Measurements from ENCODE around the gene USHBP1. TPM values are rescaled to one million over a fixed set of nuclear protein-coding genes. Genes with fewer than 3 reads are reported as not detected.
A peak's percentile ranks its signal among the peaks of the same experiment; 100 is the strongest.

The USHBP1 gene
- total RNA-seq, 1 experiment from 2014 or later = 0.04 TPM

DNA sequence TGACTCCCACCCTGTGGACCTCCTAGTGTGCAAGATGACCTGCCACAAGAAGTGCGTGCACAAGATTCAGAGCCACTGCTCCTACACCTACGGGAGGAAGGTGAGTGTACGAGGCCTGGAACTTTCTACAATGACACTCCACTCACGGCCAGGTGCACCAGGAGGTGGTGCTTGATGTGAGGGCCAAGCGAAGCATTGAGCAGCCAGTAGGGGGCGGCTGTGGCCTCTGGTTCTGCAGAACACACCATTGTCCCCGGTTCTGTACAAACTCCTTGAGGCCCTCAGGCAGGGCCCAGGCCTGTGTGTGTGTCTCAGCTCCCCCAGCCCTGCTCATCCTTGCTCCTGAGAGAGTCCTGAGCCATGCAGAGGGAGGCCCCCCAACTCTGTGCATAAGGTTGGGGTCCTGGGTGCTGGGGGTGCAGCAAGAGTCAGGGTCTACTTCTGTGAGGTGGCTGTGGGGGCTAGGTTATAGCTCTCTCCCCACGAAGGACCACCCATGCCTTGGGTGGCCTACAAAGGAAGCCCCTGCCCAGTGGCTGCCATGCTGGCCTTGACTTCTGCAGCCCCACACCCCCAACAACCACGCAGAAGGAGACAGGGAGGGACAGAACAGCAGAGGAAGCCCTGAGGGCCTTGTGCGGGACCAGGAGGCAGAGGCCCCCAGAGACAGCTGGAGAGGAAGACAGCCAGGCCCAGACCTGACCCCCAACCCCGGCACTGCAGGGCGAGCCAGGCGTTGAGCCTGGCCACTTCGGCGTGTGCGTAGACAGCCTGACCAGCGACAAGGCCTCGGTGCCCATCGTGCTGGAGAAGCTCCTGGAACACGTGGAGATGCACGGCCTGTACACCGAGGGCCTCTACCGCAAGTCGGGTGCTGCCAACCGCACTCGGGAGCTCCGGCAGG is 59.1 kb downstream of the USHBP1 start:
- H3K4me3 ChIP-seq = no peak overlapping the region
- H3K27me3 ChIP-seq = no peaks in the 10 kb centered on the region
- H3K36me3 ChIP-seq = peaks cover 57% of the 10 kb centered on the region
- H3K4me1 ChIP-seq = no peaks in the 10 kb centered on the region
- H3K9me3 ChIP-seq (replicated peaks) = no peaks in the 10 kb centered on the region
- peak; percentile 29 to 58 for DNase-seq
- H3K27ac ChIP-seq = no peak overlapping the region

DNA sequence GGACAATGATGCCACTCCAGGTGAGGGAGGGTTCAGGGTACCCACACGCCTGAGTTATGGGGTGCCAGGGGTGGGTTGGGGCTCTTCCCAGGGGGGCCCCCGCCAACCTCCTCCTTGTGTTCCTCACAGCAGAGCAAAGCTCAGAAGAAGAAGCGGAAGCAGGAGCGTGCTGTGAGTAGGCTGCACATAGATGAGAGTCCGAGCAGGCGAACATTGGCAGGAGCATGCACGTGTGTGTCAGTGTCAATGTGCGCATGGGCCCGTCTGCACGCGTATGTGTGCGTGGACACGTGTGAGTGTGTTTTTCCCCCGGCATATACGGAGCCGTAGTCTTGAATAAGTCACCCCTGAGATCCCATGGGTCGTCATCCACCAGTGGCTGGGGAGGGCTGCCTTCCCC is 61.8 kb downstream of the USHBP1 start:
- Histone ChIP-seq H3K4me3 (no peak overlapping the region), H3K27ac (no peak overlapping the region), H3K4me1 (no peaks in the 10 kb centered on the region), H3K9me3 (replicated peaks) (no peaks in the 10 kb centered on the region), H3K36me3 (peaks cover 52% of the 10 kb centered on the region), H3K27me3 (no peaks in the 10 kb centered on the region)
- DNase-seq = no peak

DNA sequence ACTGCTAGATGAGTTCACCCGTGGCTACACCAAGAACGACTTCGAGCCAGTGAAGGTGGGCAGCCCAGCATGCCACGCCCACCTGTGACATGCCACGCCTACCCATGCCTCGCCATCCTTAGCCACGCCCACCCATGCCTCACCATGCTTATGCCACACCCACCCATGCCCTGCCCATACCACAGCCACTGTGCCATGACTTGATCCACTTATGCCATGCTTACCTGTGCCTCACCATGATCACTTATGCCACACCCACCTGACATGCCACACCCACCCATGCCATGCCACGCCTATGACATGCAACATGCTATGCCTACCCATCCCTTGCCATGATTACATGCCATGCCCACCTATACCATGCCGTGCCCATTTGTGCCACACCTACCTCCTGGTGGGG is 62.3 kb downstream of the USHBP1 start:
- Histone ChIP-seq H3K27ac (no peak overlapping the region), H3K4me3 (no peak overlapping the region), H3K4me1 (no peaks in the 10 kb centered on the region), H3K27me3 (no peaks in the 10 kb centered on the region), H3K36me3 (peaks cover 47% of the 10 kb centered on the region), H3K9me3 (replicated peaks) (no peaks in the 10 kb centered on the region)
- DNase-seq = peak in 1 of 2 experiments; percentile 28

- Histone ChIP-seq H3K27ac (no peak overlapping the region), H3K27me3 (no peaks in the 10 kb centered on the region), H3K36me3 (peaks cover 50% of the 10 kb centered on the region)
Measured at GRCh38 chr19:17200408-17201079, 64.0 kb downstream of the USHBP1 start.

More at GRCh38 chr19:17200408-17201079, 64.0 kb downstream of the USHBP1 start:
- no peak for DNase-seq
- Histone ChIP-seq H3K4me3 (no peak overlapping the region), H3K9me3 (replicated peaks) (no peaks in the 10 kb centered on the region), H3K4me1 (no peaks in the 10 kb centered on the region)

Other genes starting within 250 kb of the USHBP1 start
- 0.08 and 0.34 TPM in 2 replicates for gene CPAMD8, start 237.9 kb downstream of the USHBP1 start, total RNA-seq (2014; rRNA removed; shearing (Covaris generic))
- 22.9 and 23.9 TPM in 2 replicates for gene HAUS8, start 189.3 kb downstream of the USHBP1 start, total RNA-seq (2014; rRNA removed; shearing (Covaris generic))
- gene MYO9B, start 189.0 kb downstream of the USHBP1 start, total RNA-seq (2014; rRNA removed; shearing (Covaris generic)) = 47.7 and 48.4 TPM in 2 replicates
- gene USE1, start 49.4 kb downstream of the USHBP1 start, total RNA-seq (2014; rRNA removed; shearing (Covaris generic)) = 9.9 and 11.0 TPM in 2 replicates
- 5.1 and 5.3 TPM in 2 replicates for gene OCEL1, start 38.5 kb downstream of the USHBP1 start, total RNA-seq (2014; rRNA removed; shearing (Covaris generic))
- gene NR2F6, start 18.8 kb downstream of the USHBP1 start, total RNA-seq (2014; rRNA removed; shearing (Covaris generic)) = 41.0 and 42.0 TPM in 2 replicates
- 96.0 and 98.5 TPM in 2 replicates for gene BABAM1, start 2.7 kb upstream of the USHBP1 start, total RNA-seq (2014; rRNA removed; shearing (Covaris generic))
- gene ANKLE1, start 17.2 kb upstream of the USHBP1 start, total RNA-seq (2014; rRNA removed; shearing (Covaris generic)) = 0.49 and 0.66 TPM in 2 replicates
- gene ABHD8, start 38.7 kb upstream of the USHBP1 start, total RNA-seq (2014; rRNA removed; shearing (Covaris generic)) = 26.4 and 27.2 TPM in 2 replicates
- gene MRPL34, start 41.1 kb upstream of the USHBP1 start, total RNA-seq (2014; rRNA removed; shearing (Covaris generic)) = 68.5 and 69.0 TPM in 2 replicates
- gene DDA1, start 44.8 kb upstream of the USHBP1 start, total RNA-seq (2014; rRNA removed; shearing (Covaris generic)) = 34.2 and 37.5 TPM in 2 replicates
- gene ANO8, start 70.1 kb upstream of the USHBP1 start, total RNA-seq (2014; rRNA removed; shearing (Covaris generic)) = 2.7 and 3.0 TPM in 2 replicates
- gene GTPBP3, start 72.8 kb upstream of the USHBP1 start, total RNA-seq (2014; rRNA removed; shearing (Covaris generic)) = 27.6 and 31.2 TPM in 2 replicates
- gene PLVAP, start 112.6 kb upstream of the USHBP1 start, total RNA-seq (2014; rRNA removed; shearing (Covaris generic)) = not detected in 2 replicates
- not detected in 2 replicates for gene CCDC194, start 129.5 kb upstream of the USHBP1 start, total RNA-seq (2014; rRNA removed; shearing (Covaris generic))
- 19.9 and 20.6 TPM in 2 replicates for gene BST2, start 140.9 kb upstream of the USHBP1 start, total RNA-seq (2014; rRNA removed; shearing (Covaris generic))
- gene MVB12A, start 155.3 kb upstream of the USHBP1 start, total RNA-seq (2014; rRNA removed; shearing (Covaris generic)) = 34.4 and 41.2 TPM in 2 replicates
- 0.10 TPM in 1 of 2 replicates, not detected in the other for gene TMEM221, start 183.9 kb upstream of the USHBP1 start, total RNA-seq (2014; rRNA removed; shearing (Covaris generic))
- not detected in 2 replicates for gene NXNL1, start 196.2 kb upstream of the USHBP1 start, total RNA-seq (2014; rRNA removed; shearing (Covaris generic))
- 5.9 and 7.4 TPM in 2 replicates for gene SLC27A1, start 205.8 kb upstream of the USHBP1 start, total RNA-seq (2014; rRNA removed; shearing (Covaris generic))
- 32.9 and 33.3 TPM in 2 replicates for gene PGLS, start 246.9 kb upstream of the USHBP1 start, total RNA-seq (2014; rRNA removed; shearing (Covaris generic))

Data from SJCRH30 (cell line).